ENCODE results near the gene GTF3C5.
"Not testable (repeated sequence)": the region's sequence is repeated elsewhere in the genome, so short reads cannot be mapped to it uniquely, and the experiment has no call there.

GTF3C5 gene

GRCh38 chr9:132997591-132997990, 33.2 kb upstream of the GTF3C5 start:
- no peak for DNase-seq

- not testable (repeated sequence) for DNase-seq
Measured at GRCh38 chr9:132998221-132998620, 32.6 kb upstream of the GTF3C5 start.

GRCh38 chr9:132998831-132999635, 31.8 kb upstream of the GTF3C5 start:
- DNase-seq: no peak

- DNase-seq: no peak
Measured at GRCh38 chr9:133002147-133003070, 28.4 kb upstream of the GTF3C5 start.

- DNase-seq: no peak
Measured at GRCh38 chr9:133003071-133003461, 27.7 kb upstream of the GTF3C5 start.

GRCh38 chr9:133003671-133004090, 27.1 kb upstream of the GTF3C5 start:
- no peak for DNase-seq

GRCh38 chr9:133004091-133004998, 26.5 kb upstream of the GTF3C5 start:
- DNase-seq: no peak

GRCh38 chr9:133004999-133005760, 25.6 kb upstream of the GTF3C5 start:
- DNase-seq: no peak

- no peak for DNase-seq
Measured at GRCh38 chr9:133005957-133006356, 24.8 kb upstream of the GTF3C5 start.

- no peak for DNase-seq
Measured at GRCh38 chr9:133006731-133007352, 24.0 kb upstream of the GTF3C5 start.

GRCh38 chr9:133008406-133008805, 22.4 kb upstream of the GTF3C5 start:
- no peak for DNase-seq

- DNase-seq: no peak
Measured at GRCh38 chr9:133008824-133009223, 22.0 kb upstream of the GTF3C5 start.

GRCh38 chr9:133009906-133010582, 20.8 kb upstream of the GTF3C5 start:
- DNase-seq: no peak

GRCh38 chr9:133014696-133015095, 16.1 kb upstream of the GTF3C5 start:
- no peak for DNase-seq

GRCh38 chr9:133023117-133023890, 7.5 kb upstream of the GTF3C5 start:
- DNase-seq: no peak

GRCh38 chr9:133026426-133026825, 4.4 kb upstream of the GTF3C5 start:
- no peak for DNase-seq

- no peak for DNase-seq
Measured at GRCh38 chr9:133027134-133027533, 3.7 kb upstream of the GTF3C5 start.

- DNase-seq: no peak
Measured at GRCh38 chr9:133028221-133028620, 2.6 kb upstream of the GTF3C5 start.

- no peak for DNase-seq
Measured at GRCh38 chr9:133029994-133030316, 842 bp upstream of the GTF3C5 start.

- no peak for DNase-seq
Measured at GRCh38 chr9:133031130-133031422, 279 bp downstream of the GTF3C5 start.
